Measurements from ENCODE around the gene LRBA. TPM values are rescaled to one million over a fixed set of nuclear protein-coding genes. Genes with fewer than 3 reads are reported as not detected.

The LRBA gene
- total and polyA plus RNA-seq, 7 donors, result 16.8 to 184 (median 91.1) TPM

- Histone ChIP-seq H3K4me1 (no peaks in the 10 kb centered on the region), H3K9me3 (no peaks in the 10 kb centered on the region), H3K27me3 (no peaks in the 10 kb centered on the region), H3K27ac (no peak overlapping the region), H3K36me3 (peaks cover 0 to 6% (median 0%) of the 10 kb centered on the region in 4 donors), H3K4me3 (no peak overlapping the region)
- intact Hi-C loops (cut with DNase I), result no loop called here
- WGBS, 2 donors, result 92 to 97% methylated on average over 1 of the region's 1 CpG
- DNase-seq, result no peak
- TF ChIP-seq CTCF (IDR thresholded peaks at IDR 0.05) (no peak), POLR2AphosphoS5 (IDR thresholded peaks at IDR 0.05) (no peak), POLR2A (IDR thresholded peaks at IDR 0.05) (no peak), EP300 (IDR thresholded peaks at IDR 0.05) (no peak)
Observed at GRCh38 chr4:150896497-150896896, 118.6 kb downstream of the LRBA start.

GRCh38 chr4:150890246-150890645 lies 124.8 kb downstream of the LRBA start:
- WGBS, 2 donors, result 79 to 88% methylated on average over 2 of the region's 2 CpGs
- TF ChIP-seq CTCF (IDR thresholded peaks at IDR 0.05) (no peak), POLR2AphosphoS5 (IDR thresholded peaks at IDR 0.05) (no peak), EP300 (IDR thresholded peaks at IDR 0.05) (no peak), POLR2A (IDR thresholded peaks at IDR 0.05) (no peak)

GRCh38 chr4:150889306-150889705 lies 125.8 kb downstream of the LRBA start:
- no peak for TF ChIP-seq POLR2AphosphoS5 (IDR thresholded peaks at IDR 0.05)
- TF ChIP-seq EP300 (IDR thresholded peaks at IDR 0.05), result no peak
- no peak for TF ChIP-seq CTCF (IDR thresholded peaks at IDR 0.05)
- no peak for TF ChIP-seq POLR2A (IDR thresholded peaks at IDR 0.05)

More at GRCh38 chr4:150890246-150890645, 124.8 kb downstream of the LRBA start:
- Histone ChIP-seq H3K36me3 (no peaks in the 10 kb centered on the region), H3K4me1 (no peaks in the 10 kb centered on the region), H3K4me3 (no peak overlapping the region), H3K9me3 (no peaks in the 10 kb centered on the region), H3K27me3 (no peaks in the 10 kb centered on the region), H3K27ac (no peak overlapping the region)
- intact Hi-C loops (cut with DNase I), result no loop called here
- DNase-seq, result no peak

GRCh38 chr4:150888625-150889024 lies 126.5 kb downstream of the LRBA start:
- H3K27ac ChIP-seq, result no peak overlapping the region
- no peaks in the 10 kb centered on the region for H3K27me3 ChIP-seq
- TF ChIP-seq CTCF (IDR thresholded peaks at IDR 0.05) (no peak), EP300 (IDR thresholded peaks at IDR 0.05) (no peak), POLR2A (IDR thresholded peaks at IDR 0.05) (no peak), POLR2AphosphoS5 (IDR thresholded peaks at IDR 0.05) (no peak)
- H3K9me3 ChIP-seq, result no peaks in the 10 kb centered on the region
- intact Hi-C loops (cut with DNase I), result no loop called here
- H3K36me3 ChIP-seq, result no peaks in the 10 kb centered on the region
- no peak for DNase-seq
- H3K4me1 ChIP-seq, result no peaks in the 10 kb centered on the region
- H3K4me3 ChIP-seq, result no peak overlapping the region

More at GRCh38 chr4:150889306-150889705, 125.8 kb downstream of the LRBA start:
- DNase-seq, result no peak
- Histone ChIP-seq H3K4me1 (no peaks in the 10 kb centered on the region), H3K36me3 (no peaks in the 10 kb centered on the region), H3K27me3 (no peaks in the 10 kb centered on the region), H3K4me3 (no peak overlapping the region), H3K27ac (no peak overlapping the region), H3K9me3 (no peaks in the 10 kb centered on the region)
- intact Hi-C loops (cut with DNase I), result no loop called here
- WGBS, 2 donors, result 96% methylated on average over 4 of the region's 4 CpGs

GRCh38 chr4:150888217-150888616 lies 126.9 kb downstream of the LRBA start:
- no peak for TF ChIP-seq EP300 (IDR thresholded peaks at IDR 0.05)
- TF ChIP-seq CTCF (IDR thresholded peaks at IDR 0.05), result no peak
- no peak for TF ChIP-seq POLR2AphosphoS5 (IDR thresholded peaks at IDR 0.05)
- no peak for TF ChIP-seq POLR2A (IDR thresholded peaks at IDR 0.05)
- no peak overlapping the region for H3K27ac ChIP-seq
- no peaks in the 10 kb centered on the region for H3K36me3 ChIP-seq
- no peaks in the 10 kb centered on the region for H3K4me1 ChIP-seq
- H3K4me3 ChIP-seq, result no peak overlapping the region
- no peak for DNase-seq
- no peaks in the 10 kb centered on the region for H3K9me3 ChIP-seq
- 0 to 30% methylated on average over 1 of the region's 1 CpG for WGBS, 2 donors
- no peaks in the 10 kb centered on the region for H3K27me3 ChIP-seq
- intact Hi-C loops (cut with DNase I), result no loop called here
